Transverse colon (tissue), 4 donors: ENCODE results near the gene TIMELESS. TPM values are rescaled to one million over a fixed set of nuclear protein-coding genes. Genes with fewer than 3 reads are reported as not detected.
"Not testable (repeated sequence)": the region's sequence is repeated elsewhere in the genome, so short reads cannot be mapped to it uniquely, and the experiment has no call there.

Experiments used
- DNase-seq: peaks from one replicate; pipeline ENCODE4 v3.0.0-alpha.2; 2019
- H3K27ac ChIP-seq, 4 donors: fragments of 200-600 bp; sonication (generic); 2 replicates each; pipeline ENCODE4 v1.5.1; 2016 to 2018; ENCODE audit warnings: inconsistent platforms in 4 of 4
- H3K27me3 ChIP-seq: fragments of 200-600 bp; sonication (generic); 2 replicates; pipeline ENCODE4 v1.5.1; 2017; ENCODE audit warnings: inconsistent platforms
- H3K36me3 ChIP-seq, 4 donors: fragments of 200-600 bp; sonication (generic); 2 replicates each; pipeline ENCODE4 v1.5.1; 2017 to 2019; ENCODE audit warnings: inconsistent platforms in 4 of 4
- H3K4me1 ChIP-seq, 4 donors: fragments of 200-600 bp; sonication (generic); 2 replicates each; pipeline ENCODE4 v1.5.1; 2017 to 2020; ENCODE audit warnings: inconsistent platforms in 4 of 4
- H3K4me3 ChIP-seq, 4 donors: fragments of 200-600 bp; sonication (generic); 1 replicate in 1 of 4; 2 replicates in 3 of 4; pipeline versions ENCODE4 v1.5.1 to v1.6.1; 2017 to 2019; ENCODE audit warnings: inconsistent platforms in 4 of 4
- H3K9me3 ChIP-seq, 2 donors: fragments of 200-600 bp; sonication (generic); 2 replicates each; pipeline ENCODE4 v1.5.1; 2017 to 2019; ENCODE audit warnings: inconsistent platforms in 2 of 2
- CTCF ChIP-seq, 5 experiments: fragments of 200-600 bp in 3 of 5; fragments of 450-650 bp in 2 of 5; sonication (generic) in 3 of 5; IDR thresholded peaks; 1 replicate in 2 of 5; 2 replicates in 3 of 5; pipeline ENCODE4 v1.5.1; 2016 to 2017; ENCODE audit warnings: antibody characterized with exemption in 5 of 5, inconsistent platforms in 3 of 5, mild to moderate bottlenecking in 2 of 5, moderate library complexity in 1 of 5
- EP300 ChIP-seq: sonication (generic); formaldehyde crosslinking; IDR thresholded peaks from one replicate; pipeline ENCODE4 v1.6.1; 2017; ENCODE audit warnings: antibody characterized with exemption, low read depth
- POLR2A ChIP-seq: fragments of 450-650 bp; IDR thresholded peaks from one replicate; pipeline ENCODE4 v1.6.1; 2016; ENCODE audit warnings: antibody characterized with exemption, mild to moderate bottlenecking, moderate library complexity
- POLR2AphosphoS5 ChIP-seq, 3 donors: sonication (generic); formaldehyde crosslinking; IDR thresholded peaks; one replicate each; pipeline ENCODE4 v1.6.1; 2016; ENCODE audit warnings: antibody characterized with exemption in 3 of 3
- WGBS, 2 donors: methylation state at CpG; one replicate each; pipeline ENCODE4 v1.1.5; 2018; ENCODE audit warnings: low coverage in 1 of 2; 5-methylcytosine and 5-hydroxymethylcytosine counted together
- in situ Hi-C, 4 donors: fragments of 200-750 bp; cut with MboI; loops; one replicate each; pipeline versions ENCODE4 v1.15.0 to v1.15.1; 2017; ENCODE audit warnings: low sequenced_read_pairs in 3 of 4, low pct_ligation_motif_present in 1 of 4, low pct_unique_long_range_greater_than_20kb in 1 of 4
- intact Hi-C: fragments of 100-400 bp; cut with DNase I; formaldehyde crosslinking; loops from one replicate; pipeline ENCODE4 v1.15.1; 2023; ENCODE audit warnings: low total_unique reads
- total RNA-seq, 4 donors: library from RNA; depleted of rRNA; stranded (reverse); fragments of >200 nt; gene quantifications; one replicate each; pipeline ENCODE4 v1.1.0, GENCODE V29; 2016

TIMELESS gene, protein sequence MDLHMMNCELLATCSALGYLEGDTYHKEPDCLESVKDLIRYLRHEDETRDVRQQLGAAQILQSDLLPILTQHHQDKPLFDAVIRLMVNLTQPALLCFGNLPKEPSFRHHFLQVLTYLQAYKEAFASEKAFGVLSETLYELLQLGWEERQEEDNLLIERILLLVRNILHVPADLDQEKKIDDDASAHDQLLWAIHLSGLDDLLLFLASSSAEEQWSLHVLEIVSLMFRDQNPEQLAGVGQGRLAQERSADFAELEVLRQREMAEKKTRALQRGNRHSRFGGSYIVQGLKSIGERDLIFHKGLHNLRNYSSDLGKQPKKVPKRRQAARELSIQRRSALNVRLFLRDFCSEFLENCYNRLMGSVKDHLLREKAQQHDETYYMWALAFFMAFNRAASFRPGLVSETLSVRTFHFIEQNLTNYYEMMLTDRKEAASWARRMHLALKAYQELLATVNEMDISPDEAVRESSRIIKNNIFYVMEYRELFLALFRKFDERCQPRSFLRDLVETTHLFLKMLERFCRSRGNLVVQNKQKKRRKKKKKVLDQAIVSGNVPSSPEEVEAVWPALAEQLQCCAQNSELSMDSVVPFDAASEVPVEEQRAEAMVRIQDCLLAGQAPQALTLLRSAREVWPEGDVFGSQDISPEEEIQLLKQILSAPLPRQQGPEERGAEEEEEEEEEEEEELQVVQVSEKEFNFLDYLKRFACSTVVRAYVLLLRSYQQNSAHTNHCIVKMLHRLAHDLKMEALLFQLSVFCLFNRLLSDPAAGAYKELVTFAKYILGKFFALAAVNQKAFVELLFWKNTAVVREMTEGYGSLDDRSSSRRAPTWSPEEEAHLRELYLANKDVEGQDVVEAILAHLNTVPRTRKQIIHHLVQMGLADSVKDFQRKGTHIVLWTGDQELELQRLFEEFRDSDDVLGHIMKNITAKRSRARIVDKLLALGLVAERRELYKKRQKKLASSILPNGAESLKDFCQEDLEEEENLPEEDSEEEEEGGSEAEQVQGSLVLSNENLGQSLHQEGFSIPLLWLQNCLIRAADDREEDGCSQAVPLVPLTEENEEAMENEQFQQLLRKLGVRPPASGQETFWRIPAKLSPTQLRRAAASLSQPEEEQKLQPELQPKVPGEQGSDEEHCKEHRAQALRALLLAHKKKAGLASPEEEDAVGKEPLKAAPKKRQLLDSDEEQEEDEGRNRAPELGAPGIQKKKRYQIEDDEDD
- total RNA-seq, result 1 to 10 TPM in 3 of 4 donors, under 1 TPM in 1; 0.75 to 7.8 (median 3.9) TPM

GRCh38 chr12:56448860-56449621, at the start of gene TIMELESS:
Gene TIMELESS, minus strand, starts transcription at chr12:56449426. Its CDS starts 15,256 bp downstream, at chr12:56434170.
- no peaks in the 10 kb centered on the region for H3K9me3 ChIP-seq
- peak within 1 kb of the TSS; percentile 47 to 94 (median 74) for H3K4me3 ChIP-seq
- no peaks in the 10 kb centered on the region for H3K36me3 ChIP-seq
- in situ Hi-C loops (no loop called here), intact Hi-C loops (no loop called here)
- peak; percentile 92 for DNase-seq
- H3K27me3 ChIP-seq, result no peaks in the 10 kb centered on the region
- H3K4me1 ChIP-seq, result peaks cover 3 to 15% (median 11%) of the 10 kb centered on the region in 4 donors
- TF ChIP-seq POLR2A, result peak; percentile 68
- peak in 2 of 5 experiments; percentile 37 to 53 for TF ChIP-seq CTCF (IDR thresholded peaks at IDR 0.05)
- peak; percentile 77 to 88 (median 80) for TF ChIP-seq POLR2AphosphoS5 (IDR thresholded peaks at IDR 0.05)
- no peak for TF ChIP-seq EP300
- H3K27ac ChIP-seq, result peak within 1 kb of the TSS; percentile 86 to 93 (median 92)
- 0% methylated on average over 8 to 58 of the region's 58 CpGs for WGBS, 2 donors

- in situ Hi-C loops, H3K4me1 ChIP-seq, H3K9me3 ChIP-seq, H3K4me3 ChIP-seq, H3K27me3 ChIP-seq, intact Hi-C loops, H3K27ac ChIP-seq, DNase-seq, H3K36me3 ChIP-seq: not testable (repeated sequence)
- 58 to 83% methylated on average over 5 to 14 of the region's 14 CpGs for WGBS, 2 donors
Observed at GRCh38 chr12:56498126-56498902, 49.1 kb upstream of the TIMELESS start.

DNA sequence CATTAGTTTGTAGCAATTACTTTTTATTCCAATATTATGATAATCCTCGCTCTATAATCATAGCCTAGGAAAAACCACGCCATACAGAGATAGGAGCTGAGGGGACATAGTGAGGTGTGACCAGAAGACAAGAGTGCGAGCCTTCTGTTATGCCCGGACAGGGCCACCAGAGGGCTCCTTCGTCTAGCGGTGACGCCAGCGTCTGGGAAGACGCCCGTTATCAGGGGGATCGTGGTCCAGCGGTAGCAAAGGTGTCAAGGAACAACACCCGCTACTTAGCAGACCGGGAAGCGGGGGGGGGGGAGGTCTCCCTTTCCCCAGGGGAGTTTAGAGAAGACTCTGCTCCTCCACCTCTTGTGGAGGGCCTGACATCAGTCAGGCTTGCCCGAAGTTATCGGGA, 47.5 kb upstream of the TIMELESS start:
- H3K27me3 ChIP-seq, H3K4me3 ChIP-seq, H3K36me3 ChIP-seq, H3K4me1 ChIP-seq, in situ Hi-C loops, intact Hi-C loops, H3K9me3 ChIP-seq, H3K27ac ChIP-seq: not testable (repeated sequence)
- WGBS, 2 donors, result 0 to 13% methylated on average over 1 to 16 of the region's 17 CpGs
- peak; percentile 18 to 49 (median 41) for TF ChIP-seq CTCF (IDR thresholded peaks at IDR 0.05)
- DNase-seq, result peak; percentile 73

GRCh38 chr12:56494481-56494880, 45.3 kb upstream of the TIMELESS start:
- intact Hi-C loops, in situ Hi-C loops, H3K27ac ChIP-seq, H3K9me3 ChIP-seq, H3K36me3 ChIP-seq, DNase-seq, H3K4me1 ChIP-seq, H3K4me3 ChIP-seq: not testable (repeated sequence)
- peaks cover 30% of the 10 kb centered on the region for H3K27me3 ChIP-seq
- 97% methylated on average over 10 of the region's 27 CpGs; no CpG with 5 or more reads in 1 of the 2 donors for WGBS, 2 donors

DNA sequence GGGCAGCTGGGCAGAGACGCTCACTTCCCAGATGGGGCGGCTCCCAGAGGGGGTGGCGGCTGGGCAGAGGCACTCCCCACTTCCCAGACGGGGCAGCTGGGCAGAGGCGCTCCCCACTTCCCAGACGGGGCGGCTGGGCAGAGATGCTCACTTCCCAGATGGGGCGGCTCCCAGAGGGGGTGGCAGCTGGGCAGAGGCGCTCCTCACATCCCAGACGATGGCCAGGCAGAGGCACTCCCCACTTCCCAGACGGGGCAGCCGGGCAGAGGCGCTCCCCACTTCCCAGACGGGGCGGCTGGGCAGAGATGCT, 44.8 kb upstream of the TIMELESS start:
- H3K9me3 ChIP-seq, intact Hi-C loops, H3K27ac ChIP-seq, H3K36me3 ChIP-seq, DNase-seq, H3K4me1 ChIP-seq, in situ Hi-C loops, H3K4me3 ChIP-seq: not testable (repeated sequence)
- peaks cover 34% of the 10 kb centered on the region for H3K27me3 ChIP-seq
- WGBS, 2 donors, result 88% methylated on average over 15 of the region's 15 CpGs; no CpG with 5 or more reads in 1 of the 2 donors

GRCh38 chr12:56493409-56494105, 44.3 kb upstream of the TIMELESS start:
- in situ Hi-C loops, H3K36me3 ChIP-seq, H3K4me1 ChIP-seq, DNase-seq, H3K4me3 ChIP-seq, H3K9me3 ChIP-seq, H3K27ac ChIP-seq, intact Hi-C loops: not testable (repeated sequence)
- H3K27me3 ChIP-seq, result peaks cover 39% of the 10 kb centered on the region
- 79 to 86% methylated on average over 4 to 29 of the region's 31 CpGs for WGBS, 2 donors
